SH-SY5Y (cell line): ENCODE data around the gene RGS7.

Source experiments
- GATA2 ChIP-seq: IDR thresholded peaks from 2 replicates; pipeline ENCODE4 v1.6.1; 2011; ENCODE audit warnings: mild to moderate bottlenecking, low read depth, low read length
- GATA3 ChIP-seq: IDR thresholded peaks from 2 replicates; pipeline ENCODE4 v1.6.1; 2011; ENCODE audit warnings: low read depth, mild to moderate bottlenecking, low read length, moderate library complexity

DNA sequence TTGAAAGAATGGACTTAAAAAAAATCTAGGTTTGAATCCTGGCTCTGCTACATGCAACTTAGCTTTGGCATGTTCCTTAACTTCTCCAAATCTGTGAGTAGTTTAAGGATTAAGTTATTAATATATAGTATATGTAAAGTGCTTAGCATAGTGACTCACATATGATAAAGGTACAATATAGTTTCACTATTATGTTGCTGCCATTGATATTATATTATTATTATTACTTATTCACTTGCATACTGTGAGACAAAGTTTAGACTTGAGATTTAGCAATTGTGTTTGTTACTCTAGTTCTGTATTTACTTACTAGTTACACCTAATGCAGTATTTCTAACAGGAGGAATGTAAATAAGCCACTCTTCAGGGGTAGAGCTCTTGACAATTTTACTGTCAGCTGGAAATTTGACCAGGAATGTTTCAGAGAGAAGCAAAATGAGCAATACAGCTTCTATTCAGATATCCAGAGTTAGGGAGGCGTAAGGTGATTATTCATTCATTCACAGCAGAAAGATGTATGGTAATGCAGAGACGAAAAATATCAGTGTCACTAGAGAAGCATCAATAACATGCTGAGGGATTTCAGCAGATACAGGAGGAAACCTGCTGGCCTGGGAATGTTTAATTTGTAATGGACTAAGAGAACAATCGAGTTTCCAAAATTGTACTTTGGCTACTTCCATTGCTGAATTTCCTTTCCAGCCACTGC lies 25.5 kb downstream of the RGS7 start:
- TF ChIP-seq GATA3 (no peak), GATA2 (no peak)
